HL-60 (cell line): ENCODE measurements around the gene TTK.

Experiments used
- DNase-seq, 2 experiments: peaks; one replicate each; pipeline ENCODE4 v3.0.0-alpha.2; 2010 to 2020; ENCODE audit warnings: low read depth in 1 of 2, low spot score in 1 of 2
- H3K27ac ChIP-seq: fragments of 250-450 bp; sonication (Bioruptor Pico); replicated peaks from 2 replicates; pipeline ENCODE4 v1.5.1; 2020; ENCODE audit warnings: mild to moderate bottlenecking, moderate library complexity
- H3K27me3 ChIP-seq: fragments of 250-450 bp; sonication (Bioruptor Pico); 2 replicates; pipeline ENCODE4 v1.5.1; 2021; ENCODE audit warnings: mild to moderate bottlenecking, moderate library complexity; ENCODE audit not compliant: insufficient read depth, poor library complexity, severe bottlenecking
- H3K4me3 ChIP-seq: replicated peaks from 2 replicates; pipeline ENCODE4 v1.5.1; 2011; ENCODE audit warnings: mild to moderate bottlenecking, control low read depth, low read length; ENCODE audit not compliant: insufficient read depth
- CTCF ChIP-seq: IDR thresholded peaks from one replicate; pipeline ENCODE4 v1.5.1; 2011; ENCODE audit warnings: low read length, control low read depth, inconsistent platforms; ENCODE audit not compliant: insufficient read depth
- GABPA ChIP-seq: IDR thresholded peaks from 2 replicates; pipeline ENCODE4 v1.6.1; 2012; ENCODE audit warnings: low read depth
- POLR2AphosphoS5 ChIP-seq: IDR thresholded peaks from 2 replicates; pipeline ENCODE4 v1.6.1; 2012; ENCODE audit warnings: low read depth
- REST ChIP-seq: IDR thresholded peaks from 2 replicates; pipeline ENCODE4 v1.6.1; 2012; ENCODE audit warnings: low read depth; ENCODE audit not compliant: insufficient replicate concordance
- SPI1 ChIP-seq: IDR thresholded peaks from 2 replicates; pipeline ENCODE4 v1.6.1; 2012; ENCODE audit warnings: low read depth, mild to moderate bottlenecking, borderline replicate concordance
- long read RNA-seq: library from polyadenylated mRNA; unstranded; transcript quantifications from one replicate; pipeline ENCODE4 v2.0.0, GENCODE V29; 2020

Gene TTK
- long read RNA-seq, transcript TTK-208 (22 exons, 3,725 nt): minor isoform, 13 of 208 reads
- long read RNA-seq, transcript TTK-202 (22 exons, 3,010 nt): major isoform, 130 of 208 reads
- long read RNA-seq, partial matches to known transcripts: 22 of 208 reads
- long read RNA-seq, other reads (novel, unspliced or antisense): 40 of 208 reads

GRCh38 chr6:80004173-80005072 is at the start of gene TTK:
Gene TTK, plus strand, starts transcription at chr6:80004649. Its CDS starts 1,195 bp downstream, at chr6:80005844.
- peak; percentile 28; the same call in 1 of the 2 replicates for TF ChIP-seq GABPA
- TF ChIP-seq CTCF: no peak
- TF ChIP-seq SPI1: 0 out of 2 replicates have a peak, but pooled peaks have one; percentile 8
- TF ChIP-seq POLR2AphosphoS5: peak; percentile 71; the same call in 1 of the 2 replicates
- TF ChIP-seq REST: no peak
- peak; percentile 84 to 94 for DNase-seq
- Histone ChIP-seq H3K4me3 (peak within 1 kb of the TSS; percentile 72), H3K27ac (peak within 1 kb of the TSS; percentile 90), H3K27me3 (no peaks in the 10 kb centered on the region)

GRCh38 chr6:79954849-79955248 is 49.6 kb upstream of the TTK start:
- H3K27me3 ChIP-seq: no peaks in the 10 kb centered on the region
- no peak overlapping the region for H3K4me3 ChIP-seq
- no peak for DNase-seq
- H3K27ac ChIP-seq: no peak overlapping the region
- TF ChIP-seq POLR2AphosphoS5: no peak
- no peak for TF ChIP-seq CTCF
- TF ChIP-seq SPI1: peak; percentile 83

- H3K27ac ChIP-seq: no peak overlapping the region
- TF ChIP-seq POLR2AphosphoS5 (no peak), CTCF (no peak)
- H3K4me3 ChIP-seq: no peak overlapping the region
- H3K27me3 ChIP-seq: no peaks in the 10 kb centered on the region
- no peak for DNase-seq
Observed at GRCh38 chr6:79964607-79965081, 39.8 kb upstream of the TTK start.

GRCh38 chr6:79967178-79967577 is 37.3 kb upstream of the TTK start:
- no peak for DNase-seq
- H3K27ac ChIP-seq: no peak overlapping the region
- no peaks in the 10 kb centered on the region for H3K27me3 ChIP-seq
- no peak overlapping the region for H3K4me3 ChIP-seq
- TF ChIP-seq GABPA: no peak
- no peak for TF ChIP-seq SPI1
- no peak for TF ChIP-seq CTCF
- no peak for TF ChIP-seq REST
- no peak for TF ChIP-seq POLR2AphosphoS5
